Brain microvascular endothelial cell (primary cell): ENCODE results near the gene CNN2.

Experiments used
- DNase-seq: peaks from one replicate; pipeline ENCODE4 v3.0.0-alpha.2; 2020
- H3K27ac ChIP-seq: fragments of 250-450 bp; sonication (Bioruptor Pico); 2 replicates; pipeline ENCODE4 v1.5.1; 2020; ENCODE audit warnings: mild to moderate bottlenecking, moderate library complexity
- H3K27me3 ChIP-seq: fragments of 250-450 bp; sonication (Bioruptor Pico); replicated peaks from 2 replicates; pipeline ENCODE4 v1.5.1; 2020; ENCODE audit warnings: mild to moderate bottlenecking
- H3K36me3 ChIP-seq: fragments of 250-450 bp; sonication (Bioruptor Pico); replicated peaks from 2 replicates; pipeline ENCODE4 v1.5.1; 2020; ENCODE audit warnings: mild to moderate bottlenecking
- H3K4me3 ChIP-seq: 2 replicates; pipeline ENCODE4 v1.5.1; 2011; ENCODE audit warnings: low read depth, mild to moderate bottlenecking, control low read depth, low read length, moderate library complexity
- CTCF ChIP-seq: IDR thresholded peaks from 2 replicates; pipeline ENCODE4 v1.5.1; 2011; ENCODE audit warnings: low read depth, mild to moderate bottlenecking, moderate library complexity, low read length, control low read depth, inconsistent platforms; ENCODE audit errors: missing control alignments
- in situ Hi-C: cut with HindIII; loops from 2 replicates; pipeline ENCODE4 v1.10.0; 2017; ENCODE audit warnings: low sequenced_read_pairs, low pct_ligation_motif_present

Gene CNN2

GRCh38 chr19:984165-984967 is 42.0 kb upstream of the CNN2 start, which contains the start of gene WDR18:
TSS of gene WDR18 (plus strand) at chr19:984345. CDS start at chr19:984354, 9 bp downstream.
- in situ Hi-C loops, result no loop called here
- H3K36me3 ChIP-seq, result peaks cover 8% of the 10 kb centered on the region
- TF ChIP-seq CTCF, result no peak
- H3K27ac ChIP-seq, result peak within 1 kb of the TSS; percentile 61
- DNase-seq, result peak; percentile 82
- H3K4me3 ChIP-seq, result peak within 1 kb of the TSS; percentile 91
- H3K27me3 ChIP-seq, result no peaks in the 10 kb centered on the region

- TF ChIP-seq CTCF, result no peak
- Histone ChIP-seq H3K36me3 (peaks cover 17% of the 10 kb centered on the region), H3K27ac (no peak overlapping the region), H3K4me3 (no peak overlapping the region), H3K27me3 (no peaks in the 10 kb centered on the region)
- in situ Hi-C loops, result no loop called here
- DNase-seq, result no peak
Observed at GRCh38 chr19:986083-986482, 40.3 kb upstream of the CNN2 start.

DNA sequence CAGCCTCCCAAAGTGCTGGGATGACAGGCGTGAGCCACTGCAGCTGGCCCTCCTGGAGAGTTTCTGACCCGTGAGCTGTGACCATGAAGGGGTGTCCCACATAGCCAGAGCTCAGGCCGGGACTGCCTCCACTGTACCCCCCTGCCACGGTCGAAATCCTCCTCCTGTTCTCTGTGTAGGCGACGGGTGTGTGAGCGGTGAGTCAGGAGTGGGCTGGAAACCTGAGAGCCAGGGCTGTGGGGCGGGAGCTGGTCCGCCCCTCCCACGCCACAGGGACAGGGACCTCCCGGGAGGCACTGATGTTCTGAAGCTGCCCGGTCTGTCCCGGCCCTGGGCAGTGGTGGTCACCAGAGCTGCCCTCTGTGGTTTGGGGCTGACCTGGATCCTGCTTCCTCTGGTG is 38.3 kb upstream of the CNN2 start:
- DNase-seq, result no peak
- no peak overlapping the region for H3K4me3 ChIP-seq
- in situ Hi-C loops, result no loop called here
- peaks cover 26% of the 10 kb centered on the region for H3K36me3 ChIP-seq
- no peaks in the 10 kb centered on the region for H3K27me3 ChIP-seq
- no peak for TF ChIP-seq CTCF
- H3K27ac ChIP-seq, result no peak overlapping the region

DNA sequence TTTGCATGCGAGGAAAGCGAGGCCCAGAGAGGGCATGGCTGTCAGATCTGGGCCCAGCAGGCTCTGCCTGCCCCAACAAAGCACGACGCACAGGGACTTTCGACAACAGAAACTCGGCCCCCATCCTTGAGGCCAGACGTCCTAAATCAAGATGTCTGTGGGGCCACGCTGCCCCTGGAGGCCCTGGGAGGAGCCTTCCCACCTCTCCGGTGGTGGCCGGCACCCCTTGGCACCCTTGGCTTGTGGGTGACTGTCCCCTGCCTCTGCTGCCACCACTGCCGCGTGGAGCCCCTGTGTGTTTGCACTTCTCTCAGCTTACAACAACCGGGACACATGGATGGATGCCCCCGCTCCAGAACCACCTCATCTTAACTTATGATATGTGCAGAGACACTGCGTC is 37.9 kb upstream of the CNN2 start:
- DNase-seq, result no peak
- H3K36me3 ChIP-seq, result peaks cover 29% of the 10 kb centered on the region
- no peak for TF ChIP-seq CTCF
- H3K27me3 ChIP-seq, result no peaks in the 10 kb centered on the region
- H3K27ac ChIP-seq, result no peak overlapping the region
- in situ Hi-C loops, result no loop called here
- no peak overlapping the region for H3K4me3 ChIP-seq

DNA sequence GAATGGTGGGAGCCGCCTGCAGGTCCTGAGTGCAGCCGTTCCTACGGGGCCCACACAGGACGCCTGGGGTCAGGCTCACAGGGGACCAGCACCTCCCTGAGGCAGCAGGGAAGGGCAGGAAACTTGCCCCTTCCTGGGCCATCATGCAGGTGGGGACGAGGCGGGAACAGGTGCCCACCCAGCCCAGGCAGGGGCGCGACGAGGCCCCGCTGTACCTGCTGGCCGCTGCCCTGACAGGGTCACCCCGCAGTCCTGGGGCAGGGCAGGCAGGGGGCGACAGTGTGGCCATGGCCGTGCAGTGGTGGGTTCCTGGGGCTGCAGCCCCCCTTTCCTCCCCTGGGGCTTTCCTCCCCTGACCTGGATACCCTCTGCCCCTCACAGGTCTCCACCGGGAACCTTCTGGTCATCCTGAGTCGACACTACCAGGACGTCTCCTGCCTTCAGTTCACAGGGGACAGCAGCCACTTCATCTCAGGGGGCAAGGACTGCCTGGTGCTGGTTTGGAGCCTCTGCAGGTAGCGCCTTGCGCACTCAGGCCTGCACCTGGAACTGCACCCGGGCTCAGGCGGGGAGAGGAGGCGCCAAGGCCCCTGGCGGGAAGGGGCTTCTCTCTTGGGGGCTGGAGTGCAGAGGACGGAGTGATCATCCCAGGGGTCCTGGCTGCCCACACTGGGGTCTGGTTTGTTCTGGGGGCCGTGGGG is 36.9 kb upstream of the CNN2 start:
- TF ChIP-seq CTCF, result peak; percentile 54
- DNase-seq, result no peak
- in situ Hi-C loops, result no loop called here
- H3K4me3 ChIP-seq, result no peak overlapping the region
- no peaks in the 10 kb centered on the region for H3K27me3 ChIP-seq
- peaks cover 34% of the 10 kb centered on the region for H3K36me3 ChIP-seq
- no peak overlapping the region for H3K27ac ChIP-seq
